Activated T-helper 1 cell treated with Interleukin-2 at 50 U/mL for 16 hours (primary cell): ENCODE data around the gene APH1A.
A peak's percentile ranks its signal among the peaks of the same experiment; 100 is the strongest.
"Not testable (repeated sequence)": the region's sequence is repeated elsewhere in the genome, so short reads cannot be mapped to it uniquely, and the experiment has no call there.

Source experiments
- DNase-seq: peaks from one replicate; pipeline ENCODE4 v3.0.0-alpha.2; 2020; ENCODE audit warnings: low read depth

Gene APH1A

DNA sequence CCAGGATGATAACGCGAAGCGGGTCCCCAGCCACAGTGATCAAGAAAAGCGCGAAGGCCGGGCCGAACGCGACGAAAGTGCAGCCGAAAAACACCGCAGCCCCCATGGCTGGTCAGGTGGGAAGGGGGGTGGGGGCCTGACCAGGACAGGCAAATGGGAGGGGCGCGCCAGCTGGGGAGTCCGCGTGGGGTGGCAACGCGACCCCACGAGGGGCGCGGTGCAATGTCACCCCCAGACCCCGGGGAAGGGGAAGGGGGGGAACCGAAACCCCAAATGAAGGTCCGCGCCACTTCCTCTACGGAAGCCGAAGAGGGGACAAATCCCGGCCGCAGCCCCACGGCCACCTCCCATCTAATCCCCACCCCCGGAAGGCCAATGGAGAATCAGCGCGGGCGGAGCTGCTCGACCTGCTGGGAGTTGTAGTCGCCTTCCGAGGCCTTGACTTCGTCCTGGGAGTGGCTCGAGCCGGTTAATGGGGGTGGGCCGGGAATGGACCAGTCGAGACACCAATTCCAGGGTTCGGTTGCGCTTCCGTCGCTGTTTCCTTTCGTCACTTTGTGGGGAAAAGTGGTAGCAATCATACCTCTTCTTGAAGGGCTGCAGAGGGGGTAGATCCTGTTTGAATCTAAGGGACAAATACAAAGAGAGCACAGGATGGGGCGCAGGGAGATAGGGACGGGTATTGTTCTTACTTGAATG lies at the start of gene APH1A:
APH1A (minus strand) TSS at position 312 of the 699 bp plus-strand sequence; CDS start at position 106, 206 bp downstream.
- DNase-seq = peak; percentile 85

DNA sequence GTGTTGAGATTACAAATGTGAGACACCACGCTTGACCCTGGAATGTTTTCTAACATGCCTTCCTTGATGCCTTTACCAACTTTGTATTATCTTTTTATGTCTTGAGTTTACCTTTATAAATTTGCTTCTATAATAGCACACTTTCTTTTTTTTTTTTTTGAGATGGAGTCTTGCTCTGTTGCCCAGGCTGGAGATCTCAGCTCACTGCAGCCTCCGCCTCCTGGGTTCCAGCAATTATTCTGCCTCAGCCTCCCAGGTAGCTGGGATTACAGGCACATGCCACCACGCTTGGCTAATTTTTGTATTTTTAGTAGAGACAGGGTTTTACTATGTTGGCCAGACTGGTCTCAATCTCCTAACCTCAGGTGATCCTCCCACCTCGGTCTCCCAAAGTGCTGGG lies 45.9 kb upstream of the APH1A start:
- not testable (repeated sequence) for DNase-seq

GRCh38 chr1:150311762-150312161 lies 42.9 kb upstream of the APH1A start:
- no peak for DNase-seq

- DNase-seq = no peak
These were observed 41.1 kb upstream of the APH1A start for GRCh38 chr1:150309758-150310508.

GRCh38 chr1:150308585-150308984 lies 39.8 kb upstream of the APH1A start:
- not testable (repeated sequence) for DNase-seq

- DNase-seq = no peak
These were observed 34.1 kb upstream of the APH1A start for GRCh38 chr1:150302902-150303301.

GRCh38 chr1:150302338-150302737 lies 33.5 kb upstream of the APH1A start:
- DNase-seq = no peak

GRCh38 chr1:150299716-150300115 lies 30.9 kb upstream of the APH1A start:
- no peak for DNase-seq

DNA sequence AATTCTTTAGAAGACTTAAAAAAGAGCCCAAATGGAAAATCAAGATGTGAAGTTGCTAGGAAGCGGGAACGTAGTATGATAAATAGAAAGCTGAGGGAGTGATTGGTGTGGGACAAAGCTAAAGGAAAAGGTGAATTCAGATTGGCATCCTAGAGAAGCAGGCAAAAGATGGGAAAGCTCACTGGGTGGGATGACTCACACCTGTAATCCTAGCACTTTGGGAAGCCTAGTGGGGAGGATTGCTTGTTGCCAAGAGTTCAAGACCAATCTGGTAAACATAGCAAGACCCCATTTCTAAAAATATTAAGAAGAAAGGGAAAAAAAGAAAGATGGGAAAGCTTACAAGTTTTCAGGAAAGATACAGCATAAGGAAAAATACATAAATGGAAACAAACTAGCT lies 26.7 kb upstream of the APH1A start:
- no peak for DNase-seq

DNA sequence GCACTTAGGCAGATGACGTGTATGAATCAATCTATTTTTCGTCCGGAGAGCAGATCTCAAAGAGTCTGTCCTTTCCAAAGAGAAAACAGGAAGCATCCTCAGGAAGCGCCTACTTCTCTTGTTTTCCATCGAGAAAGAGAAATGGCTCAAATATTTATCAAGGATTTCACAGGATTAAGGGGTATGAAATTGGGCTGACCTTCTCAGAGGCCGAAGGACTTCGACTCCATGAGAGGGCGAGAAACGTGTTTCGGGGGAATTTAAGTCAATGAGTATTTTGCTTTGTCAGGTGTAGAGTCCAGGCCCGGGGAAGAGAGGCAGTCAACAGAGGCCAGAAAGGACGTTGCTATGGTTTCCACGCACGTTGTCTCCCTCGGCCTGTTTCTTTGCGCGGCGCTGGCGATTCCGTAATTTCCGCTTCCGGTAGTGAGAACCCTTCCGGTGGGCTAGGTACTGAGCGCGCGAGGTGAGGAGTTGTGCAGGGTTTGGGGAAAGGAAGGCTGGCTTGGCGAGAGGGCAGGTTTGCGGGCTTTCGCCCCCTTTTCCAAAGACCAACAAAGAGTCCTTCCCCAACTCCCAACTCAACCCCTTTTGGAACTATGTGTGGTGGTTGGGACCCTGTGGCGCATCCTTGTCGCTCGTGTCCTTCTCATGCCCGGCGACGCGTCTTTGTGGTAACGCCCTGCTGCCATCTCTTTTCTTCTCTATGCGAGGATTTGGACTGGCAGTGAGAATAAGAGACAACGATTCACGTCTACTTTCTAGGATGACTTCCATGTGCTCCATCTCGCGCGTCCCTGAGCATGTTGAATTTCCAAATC lies 24.8 kb upstream of the APH1A start, which contains the start of gene MRPS21:
MRPS21 (plus strand) TSS at position 429 of the 821 bp plus-strand sequence. CDS start 506 bp downstream, outside the sequence.
- DNase-seq = peak; percentile 67

DNA sequence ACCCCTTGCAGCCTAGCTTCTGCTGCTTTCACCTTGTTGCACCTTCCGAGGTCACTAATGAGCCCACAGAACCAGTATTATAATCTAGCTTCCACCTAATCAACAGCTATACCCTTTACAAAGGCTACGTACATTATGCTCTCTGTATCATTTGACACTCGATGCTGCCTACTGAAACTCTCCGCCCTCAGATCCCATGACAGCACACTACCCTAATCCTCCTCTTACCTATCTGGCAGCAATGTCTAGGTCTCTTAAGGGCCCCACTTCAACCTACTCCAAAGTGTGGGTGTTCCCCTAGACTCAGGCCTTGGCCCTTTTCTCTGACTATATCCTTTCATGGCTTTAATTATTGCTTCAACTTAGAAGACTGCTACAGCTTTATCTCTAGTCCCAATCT lies 20.0 kb upstream of the APH1A start:
- no peak for DNase-seq

DNA sequence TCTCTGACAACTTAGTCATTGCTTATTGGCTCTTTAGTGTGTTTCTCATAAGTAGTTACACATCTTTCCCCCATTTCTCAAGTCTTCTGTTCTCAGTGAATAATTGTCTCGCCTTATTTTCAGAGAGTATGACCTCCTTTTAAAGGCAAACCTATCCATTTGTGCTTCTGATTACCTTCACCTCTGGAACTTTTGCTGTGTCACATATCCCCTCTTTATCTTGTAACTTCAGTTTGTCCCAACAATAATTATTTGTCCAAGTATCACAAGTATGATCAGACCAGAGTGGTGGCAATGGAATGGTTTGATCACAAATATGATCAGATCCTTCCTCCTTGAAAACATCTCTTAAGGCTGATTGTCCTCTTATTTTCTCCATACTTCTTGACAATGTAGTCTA lies 19.6 kb upstream of the APH1A start:
- DNase-seq = no peak

DNA sequence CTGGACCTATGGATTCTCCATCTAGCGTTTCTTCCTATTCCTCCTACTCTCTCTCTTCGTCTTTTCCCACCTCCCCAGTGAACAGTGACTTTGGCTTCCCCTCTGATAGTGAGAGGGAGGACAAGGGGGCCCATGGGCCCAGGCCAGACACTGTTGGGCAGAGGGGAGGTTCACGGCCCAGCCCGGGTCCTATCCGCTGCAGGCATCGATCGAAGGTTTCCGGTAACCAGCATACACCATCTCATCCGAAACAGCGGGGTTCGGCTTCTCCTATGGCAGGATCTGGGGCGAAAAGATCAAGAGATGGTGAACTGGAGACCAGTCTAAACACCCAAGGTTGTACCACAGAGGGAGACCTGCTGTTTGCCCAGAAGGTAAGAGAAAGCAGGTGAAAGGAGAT lies 14.4 kb upstream of the APH1A start:
- no peak for DNase-seq

- DNase-seq = no peak
These were observed 13.7 kb upstream of the APH1A start for GRCh38 chr1:150282558-150282958.

DNA sequence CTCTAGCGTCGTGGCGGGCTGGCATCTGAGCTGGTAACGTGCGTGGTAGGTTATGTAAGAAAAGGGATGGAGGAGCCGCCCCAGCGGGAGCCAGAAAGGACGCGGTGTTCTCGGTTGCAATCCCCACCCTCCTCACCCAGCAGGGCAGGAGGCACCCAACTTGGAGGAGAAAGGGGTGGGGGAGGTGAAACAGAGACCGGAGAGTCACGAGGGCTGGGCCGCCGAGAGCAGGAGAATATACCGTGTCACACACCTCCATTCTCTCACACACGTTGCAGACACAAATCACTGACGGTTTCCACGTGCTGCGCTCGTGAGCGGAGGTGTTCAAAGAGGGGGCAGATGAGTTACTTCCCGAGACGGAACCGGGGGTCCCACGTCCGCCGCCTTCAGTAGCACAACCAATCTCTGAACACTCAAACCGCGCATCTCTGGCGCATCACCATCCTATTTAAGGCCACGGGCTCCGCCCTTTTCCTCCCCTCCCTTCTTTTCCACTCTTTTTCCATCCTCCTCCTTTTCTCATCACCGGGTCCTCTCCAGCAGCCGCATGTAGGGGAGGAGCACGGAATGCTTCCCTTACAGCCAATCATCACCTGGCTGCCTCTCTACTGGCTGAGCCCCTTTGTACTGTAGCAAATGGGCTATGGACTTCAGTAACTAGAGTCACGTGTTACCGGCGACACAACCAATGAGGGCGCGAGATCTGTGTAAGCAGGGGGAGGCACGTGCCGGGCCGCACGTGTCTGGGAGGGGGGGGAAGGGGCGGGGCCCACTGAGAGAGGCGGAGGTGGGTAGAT lies 13.1 kb upstream of the APH1A start, which contains the start of gene CIART:
CIART (plus strand) TSS at position 797 of the 800 bp plus-strand sequence. CDS start 714 bp downstream, outside the sequence.
- DNase-seq = peak; percentile 66

GRCh38 chr1:150281221-150281757 lies 12.5 kb upstream of the APH1A start:
- DNase-seq = peak; percentile 30

DNA sequence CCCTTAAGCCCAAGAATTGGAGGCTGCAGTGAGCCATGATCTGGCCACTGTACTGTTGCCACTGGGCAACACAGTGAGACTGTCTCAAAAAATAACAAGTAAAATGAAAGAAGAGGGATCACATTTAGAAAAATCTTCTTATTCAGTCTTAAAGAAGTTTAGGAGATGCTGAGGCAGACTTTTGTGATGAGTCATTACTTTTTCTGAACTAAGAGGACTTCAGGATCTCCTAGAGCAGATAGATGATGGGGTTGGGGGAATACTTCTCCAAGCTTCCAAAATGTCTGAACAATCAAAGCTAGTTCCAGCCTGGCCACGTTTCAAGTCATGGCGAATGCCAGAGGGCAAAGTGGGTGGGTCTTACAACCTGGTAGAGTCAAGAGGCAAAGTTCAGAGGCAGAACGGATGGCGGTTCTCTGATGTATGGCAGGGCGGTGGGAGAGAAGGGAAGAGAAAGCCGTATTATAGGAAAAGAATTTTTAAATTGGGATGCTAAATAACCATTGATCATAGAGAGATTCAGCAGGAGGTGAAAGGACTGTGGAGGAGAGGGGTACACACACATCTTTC lies 11.4 kb upstream of the APH1A start:
- DNase-seq = no peak

- no peak for DNase-seq
These were observed 4.5 kb upstream of the APH1A start for GRCh38 chr1:150273311-150273710.

GRCh38 chr1:150271291-150271959 lies 2.6 kb upstream of the APH1A start:
- DNase-seq = no peak

DNA sequence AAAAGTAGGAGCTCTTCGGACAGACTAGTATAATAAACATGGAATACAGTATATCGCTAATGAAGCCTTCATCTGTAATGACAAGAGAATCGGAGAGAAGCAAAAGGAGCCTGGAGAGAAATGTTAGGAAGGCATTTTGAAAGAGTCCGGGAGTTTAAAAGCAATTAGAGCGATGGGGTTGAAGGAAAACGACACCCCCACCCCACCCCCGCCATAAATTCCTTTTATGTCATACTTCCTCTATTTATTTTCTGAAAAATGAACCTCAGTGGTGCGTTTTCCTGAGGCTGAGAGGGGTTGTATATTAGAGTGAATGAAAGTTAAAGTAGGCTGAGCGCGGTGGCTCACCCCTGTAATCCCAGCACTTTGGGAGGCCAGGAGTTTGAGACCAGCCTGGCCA lies 635 bp upstream of the APH1A start:
- DNase-seq = no peak
